Nephron (organoid): ENCODE results near the gene C1orf226.

Source experiments
- H3K27ac Mint-ChIP-seq, 3 experiments: 2 replicates each; pipeline ENCODE4 v1.8.0; 2020; ENCODE audit warnings: mixed read lengths in 3 of 3, mild to moderate bottlenecking in 2 of 3, moderate library complexity in 1 of 3
- H3K27me3 Mint-ChIP-seq: 2 replicates; pipeline ENCODE4 v1.8.0; 2021; ENCODE audit warnings: low read depth, mild to moderate bottlenecking, moderate library complexity, mixed read lengths
- H3K36me3 Mint-ChIP-seq: 2 replicates; pipeline ENCODE4 v1.8.0; 2020; ENCODE audit warnings: low read depth, mixed read lengths
- H3K4me1 Mint-ChIP-seq: 2 replicates; pipeline ENCODE4 v1.8.0; 2020; ENCODE audit warnings: mixed read lengths
- H3K4me3 Mint-ChIP-seq, 3 experiments: 2 replicates each; pipeline ENCODE4 v1.8.0; 2020; ENCODE audit warnings: mild to moderate bottlenecking in 3 of 3, mixed read lengths in 3 of 3, moderate library complexity in 2 of 3
- H3K9me3 Mint-ChIP-seq: 2 replicates; pipeline ENCODE4 v1.8.0; 2020; ENCODE audit warnings: mixed read lengths
- TF ChIP-seq, protein P1 (sequence below), 3 experiments: fragments of 200-600 bp; sonication (generic); IDR thresholded peaks; one replicate each; pipeline ENCODE4 v1.5.0; 2021; ENCODE audit warnings: antibody characterized with exemption in 3 of 3; ENCODE audit not compliant: unreplicated experiment in 3 of 3

C1orf226 gene

DNA sequence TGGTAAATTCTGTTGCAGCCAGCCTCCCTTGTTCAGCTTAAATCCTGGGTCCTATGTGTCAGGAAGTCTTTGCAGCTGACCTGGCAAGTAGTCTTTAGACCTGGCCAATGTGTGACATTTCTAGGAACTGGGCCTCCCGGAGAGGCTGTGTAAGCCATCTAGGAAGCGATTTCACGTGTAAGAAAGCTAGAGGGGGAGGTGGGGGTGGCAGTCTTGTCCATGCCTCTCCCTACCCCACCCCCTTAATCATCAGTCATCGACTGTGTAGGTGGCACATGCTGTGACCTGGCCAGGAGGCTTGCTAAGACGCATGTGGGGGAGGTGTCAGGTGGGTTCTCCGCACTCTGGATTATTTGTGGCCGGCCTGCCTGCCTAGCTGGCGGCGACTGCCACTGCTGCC lies 8.4 kb downstream of the C1orf226 start:
- peak overlapping the region in 2 of 3 experiments; percentile 68 to 93 for H3K27ac Mint-ChIP-seq
- H3K4me3 Mint-ChIP-seq = no peak overlapping the region
- H3K36me3 Mint-ChIP-seq = no peaks in the 10 kb centered on the region
- H3K4me1 Mint-ChIP-seq = peaks cover 43% of the 10 kb centered on the region
- TF ChIP-seq, protein P1, sequence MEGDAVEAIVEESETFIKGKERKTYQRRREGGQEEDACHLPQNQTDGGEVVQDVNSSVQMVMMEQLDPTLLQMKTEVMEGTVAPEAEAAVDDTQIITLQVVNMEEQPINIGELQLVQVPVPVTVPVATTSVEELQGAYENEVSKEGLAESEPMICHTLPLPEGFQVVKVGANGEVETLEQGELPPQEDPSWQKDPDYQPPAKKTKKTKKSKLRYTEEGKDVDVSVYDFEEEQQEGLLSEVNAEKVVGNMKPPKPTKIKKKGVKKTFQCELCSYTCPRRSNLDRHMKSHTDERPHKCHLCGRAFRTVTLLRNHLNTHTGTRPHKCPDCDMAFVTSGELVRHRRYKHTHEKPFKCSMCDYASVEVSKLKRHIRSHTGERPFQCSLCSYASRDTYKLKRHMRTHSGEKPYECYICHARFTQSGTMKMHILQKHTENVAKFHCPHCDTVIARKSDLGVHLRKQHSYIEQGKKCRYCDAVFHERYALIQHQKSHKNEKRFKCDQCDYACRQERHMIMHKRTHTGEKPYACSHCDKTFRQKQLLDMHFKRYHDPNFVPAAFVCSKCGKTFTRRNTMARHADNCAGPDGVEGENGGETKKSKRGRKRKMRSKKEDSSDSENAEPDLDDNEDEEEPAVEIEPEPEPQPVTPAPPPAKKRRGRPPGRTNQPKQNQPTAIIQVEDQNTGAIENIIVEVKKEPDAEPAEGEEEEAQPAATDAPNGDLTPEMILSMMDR (IDR thresholded peaks at IDR 0.05; ENCODE audit: unreplicated experiment in 3 of 3) = no peak
- no peaks in the 10 kb centered on the region for H3K27me3 Mint-ChIP-seq
- no peaks in the 10 kb centered on the region for H3K9me3 Mint-ChIP-seq

DNA sequence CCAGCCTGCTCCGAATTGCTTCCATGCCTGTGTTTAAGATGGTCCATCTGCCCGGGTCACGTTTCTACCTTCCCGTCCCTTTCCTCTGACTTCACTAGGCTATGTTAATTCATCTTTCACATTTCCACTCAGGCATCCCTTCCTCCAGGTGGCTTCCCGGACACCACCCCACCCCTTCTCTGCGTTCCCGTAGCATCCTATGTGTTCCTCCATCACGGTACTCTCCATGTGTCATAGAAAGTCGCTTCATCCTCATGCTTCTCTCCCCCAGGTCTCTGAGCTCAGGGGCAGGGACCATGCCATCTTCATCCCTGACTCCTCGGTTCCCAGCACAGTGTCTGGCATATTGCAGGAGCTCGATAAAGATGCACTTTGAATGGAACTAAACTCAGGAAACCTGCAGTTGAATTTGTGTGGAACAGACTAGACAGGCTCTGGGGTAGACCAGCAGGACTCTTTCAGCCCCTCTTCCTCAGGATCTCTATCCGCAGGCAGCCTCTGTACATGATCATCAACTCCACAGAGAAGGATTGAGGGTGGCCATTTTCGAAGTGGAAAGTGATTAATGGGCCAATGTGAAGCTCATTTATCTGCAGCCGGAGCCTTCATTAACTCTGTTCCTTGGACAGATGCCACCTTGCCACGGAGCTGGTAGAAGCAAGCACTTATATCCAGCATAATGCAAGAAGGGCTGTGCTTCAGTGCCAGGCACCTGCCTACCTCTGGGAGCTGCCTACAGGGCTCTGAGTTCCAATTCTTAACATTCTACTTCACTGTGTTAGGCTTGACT lies 9.1 kb downstream of the C1orf226 start:
- Mint-ChIP-seq H3K36me3 (no peaks in the 10 kb centered on the region), H3K4me1 (peaks cover 43% of the 10 kb centered on the region), H3K4me3 (no peak overlapping the region), H3K27ac (peak overlapping the region in 2 of 3 experiments; percentile 27 to 68), H3K27me3 (no peaks in the 10 kb centered on the region), H3K9me3 (no peaks in the 10 kb centered on the region)
- TF ChIP-seq, protein P1 (IDR thresholded peaks at IDR 0.05; ENCODE audit: unreplicated experiment in 3 of 3) = no peak

DNA sequence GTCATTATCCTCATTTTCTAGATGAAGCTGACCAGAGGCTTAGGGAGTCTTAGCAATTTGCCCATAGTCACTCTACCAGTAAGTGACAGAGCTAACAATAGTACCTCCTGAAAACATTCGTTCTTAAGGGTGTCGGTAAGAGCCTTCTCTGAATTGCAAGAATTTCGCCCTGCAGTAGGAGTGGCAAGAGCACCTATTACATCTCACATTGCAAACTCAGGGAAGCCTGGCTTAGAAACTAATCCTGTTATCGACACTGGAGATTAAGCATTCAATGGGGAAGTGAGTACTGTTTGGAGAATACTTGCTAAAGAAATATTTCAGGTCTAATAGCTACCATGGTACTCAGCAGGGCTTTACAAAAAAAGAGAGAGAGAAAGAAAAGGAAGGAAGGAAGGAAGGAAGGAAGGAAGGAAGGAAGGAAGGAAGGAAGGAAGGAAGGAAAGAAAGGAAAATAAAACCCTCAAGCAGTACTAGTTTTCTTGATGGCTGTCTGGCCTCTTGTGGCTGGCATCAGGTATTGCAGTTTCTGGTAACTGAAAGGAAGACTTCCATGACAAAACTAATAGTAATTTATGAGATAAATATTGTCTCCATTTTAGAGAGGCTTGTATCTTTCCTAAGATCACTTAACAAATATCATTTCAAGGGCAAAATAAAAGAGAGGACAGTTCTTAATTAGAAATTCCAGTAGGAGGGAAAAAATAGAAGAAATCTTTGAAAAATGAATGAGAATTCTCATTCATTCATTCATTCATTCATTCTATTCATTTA lies 10.4 kb downstream of the C1orf226 start:
- H3K27me3 Mint-ChIP-seq = peaks cover 11% of the 10 kb centered on the region
- TF ChIP-seq, protein P1 (IDR thresholded peaks at IDR 0.05; ENCODE audit: unreplicated experiment in 3 of 3) = peak; percentile 82 to 89 (median 82)
- H3K9me3 Mint-ChIP-seq = no peaks in the 10 kb centered on the region
- peaks cover 37% of the 10 kb centered on the region for H3K4me1 Mint-ChIP-seq
- H3K4me3 Mint-ChIP-seq = peak overlapping the region in 1 of 3 experiments; percentile 9
- no peaks in the 10 kb centered on the region for H3K36me3 Mint-ChIP-seq
- H3K27ac Mint-ChIP-seq = peak overlapping the region in 1 of 3 experiments; percentile 5

DNA sequence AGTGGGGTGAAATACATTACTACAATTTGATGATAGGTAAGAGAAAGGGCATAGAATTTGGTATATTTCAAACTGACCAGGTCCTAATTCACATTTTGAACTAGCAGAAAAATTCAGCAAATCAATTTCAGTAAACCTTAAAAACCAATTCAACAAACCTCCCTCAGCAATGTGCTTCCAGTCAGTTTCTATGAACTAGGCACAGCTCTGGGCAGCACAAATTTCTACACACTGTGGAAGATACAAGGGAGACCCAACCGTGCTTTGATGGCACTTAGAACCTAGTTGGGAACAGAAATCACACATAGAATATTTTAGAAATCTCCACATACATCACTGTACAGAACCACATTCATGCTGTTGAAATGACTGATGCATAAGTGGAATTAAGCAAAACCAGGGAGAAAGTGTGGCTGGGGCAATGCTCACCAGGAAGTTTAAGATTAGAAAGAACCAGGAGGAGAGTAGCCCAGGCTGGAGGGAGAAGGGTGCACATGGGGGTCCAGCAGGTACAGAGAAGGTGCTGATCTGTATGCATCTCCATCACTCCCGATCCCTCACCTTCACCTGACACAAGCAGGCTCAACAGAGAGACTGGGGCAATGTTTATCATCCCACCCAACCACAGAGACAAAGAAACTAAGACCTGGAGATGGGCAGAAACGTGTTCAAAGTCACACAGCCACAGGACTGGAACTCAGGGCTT lies 14.8 kb downstream of the C1orf226 start:
- Mint-ChIP-seq H3K9me3 (no peaks in the 10 kb centered on the region), H3K36me3 (no peaks in the 10 kb centered on the region), H3K4me1 (peaks cover 18% of the 10 kb centered on the region), H3K4me3 (no peak overlapping the region), H3K27ac (no peak overlapping the region), H3K27me3 (peaks cover 15% of the 10 kb centered on the region)
- TF ChIP-seq, protein P1 (IDR thresholded peaks at IDR 0.05; ENCODE audit: unreplicated experiment in 3 of 3) = no peak

DNA sequence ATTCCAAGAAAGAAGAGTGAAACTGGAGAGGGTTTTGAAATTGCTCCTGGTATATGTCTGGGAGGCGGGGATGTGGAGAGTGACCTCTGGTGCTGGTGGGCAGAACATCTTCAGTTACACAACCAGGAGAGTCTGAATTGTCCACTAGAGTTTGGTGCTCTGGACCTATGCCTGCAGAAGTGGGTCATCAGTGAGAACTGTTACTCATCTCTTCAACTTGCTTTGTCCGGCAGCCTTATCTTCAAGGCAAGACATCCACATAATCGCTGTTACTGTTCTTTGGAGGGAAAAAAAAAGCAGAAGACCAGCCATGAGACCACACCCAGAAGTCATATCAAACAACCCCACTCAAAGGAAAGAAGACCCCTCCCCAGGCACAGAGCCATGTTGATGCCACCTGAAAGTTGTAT lies 15.5 kb downstream of the C1orf226 start:
- H3K27me3 Mint-ChIP-seq = peaks cover 15% of the 10 kb centered on the region
- TF ChIP-seq, protein P1 (IDR thresholded peaks at IDR 0.05; ENCODE audit: unreplicated experiment in 3 of 3) = no peak
- no peaks in the 10 kb centered on the region for H3K36me3 Mint-ChIP-seq
- H3K27ac Mint-ChIP-seq = no peak overlapping the region
- peaks cover 11% of the 10 kb centered on the region for H3K4me1 Mint-ChIP-seq
- no peaks in the 10 kb centered on the region for H3K9me3 Mint-ChIP-seq
- no peak overlapping the region for H3K4me3 Mint-ChIP-seq
